ENCODE results near the gene FBLN2.

Gene FBLN2

DNA sequence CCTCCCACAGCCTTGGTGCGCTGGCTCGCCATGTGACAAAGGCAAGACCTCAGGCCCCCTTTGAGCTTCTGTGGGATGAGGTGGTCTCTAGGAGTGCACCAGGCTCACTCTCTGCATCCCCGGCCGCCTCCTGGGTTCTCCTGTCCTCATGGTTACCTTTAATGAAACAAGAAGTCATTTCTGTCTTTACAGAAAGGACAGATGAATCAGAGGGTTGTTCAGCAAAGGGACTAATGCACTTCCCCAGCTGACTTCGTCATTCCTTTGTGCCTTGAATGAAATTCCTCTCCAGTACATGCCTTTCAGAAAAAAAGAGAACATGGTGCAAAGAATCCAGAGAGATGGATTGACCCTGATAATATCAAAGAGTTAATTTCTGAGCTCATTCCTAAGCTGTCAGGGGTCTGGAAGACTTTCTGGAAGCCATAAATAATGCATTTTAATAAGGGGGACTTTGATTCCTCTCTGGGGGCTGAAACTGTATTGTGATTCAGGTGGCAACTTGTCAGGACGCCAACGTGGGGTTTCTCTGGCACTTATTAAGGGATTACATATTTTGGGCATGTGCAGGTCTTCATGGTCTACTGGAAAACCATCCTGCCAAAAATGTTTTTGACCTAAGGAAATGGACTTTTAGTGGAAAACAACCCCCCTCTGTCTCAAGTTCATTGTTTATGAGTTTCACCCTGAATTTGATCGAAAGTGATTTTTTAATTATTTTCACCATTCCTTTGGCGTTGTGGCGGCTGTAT is 122.7 kb downstream of the FBLN2 start:
- DNase-seq, result no peak

DNA sequence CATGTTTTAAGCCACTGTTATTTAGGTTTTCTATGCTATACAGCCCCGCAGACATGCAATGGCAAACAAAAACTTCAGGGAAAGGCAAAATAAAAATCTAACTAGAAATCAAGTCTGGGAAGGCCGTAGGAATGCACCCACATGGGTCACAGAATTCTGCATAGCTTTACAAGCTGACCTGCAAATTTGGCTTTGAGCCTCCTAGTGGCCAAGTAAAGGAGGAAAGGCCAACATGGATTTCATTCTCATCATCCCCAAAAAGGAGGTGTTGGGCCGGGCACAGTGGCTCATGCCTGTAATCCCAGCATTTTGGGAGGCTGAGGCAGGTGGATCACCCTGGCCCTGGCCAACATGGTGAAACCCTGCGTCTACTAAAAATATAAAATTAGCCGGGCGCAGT is 124.3 kb downstream of the FBLN2 start:
- DNase-seq, result no peak

DNA sequence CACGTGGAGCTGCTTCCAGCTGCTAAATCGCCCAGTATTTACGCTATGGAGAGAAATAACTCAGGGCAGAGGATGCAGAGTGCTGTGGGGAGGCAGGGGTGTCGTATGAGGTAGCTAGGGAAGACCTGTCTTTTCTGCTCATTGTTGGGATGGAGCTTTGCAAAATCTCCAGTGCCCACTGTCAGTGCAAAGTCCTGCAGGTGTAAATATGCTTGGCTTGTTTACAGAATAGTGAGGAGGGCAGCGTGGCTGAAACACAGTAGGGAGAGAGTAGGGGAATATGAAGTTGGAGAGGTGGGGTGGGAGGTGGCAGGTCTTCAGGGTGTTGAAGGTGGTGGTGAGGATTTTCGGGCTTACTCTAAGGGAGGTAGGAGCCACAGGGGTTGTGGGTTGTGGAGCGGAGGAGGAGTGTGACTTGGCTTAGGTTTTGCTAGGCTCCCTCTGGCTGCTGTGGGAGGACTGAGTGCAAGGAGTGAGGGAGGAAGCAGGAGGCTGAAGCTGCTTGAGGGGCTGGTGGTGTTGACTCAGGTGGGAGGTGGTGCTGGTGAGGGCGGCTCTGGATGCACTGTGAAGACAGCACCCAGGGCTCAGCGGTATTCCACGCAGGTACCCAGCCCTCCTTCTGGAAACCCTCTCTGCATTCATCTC is 125.7 kb downstream of the FBLN2 start:
- DNase-seq, result no peak

GRCh38 chr3:13676356-13677017 is 127.6 kb downstream of the FBLN2 start:
- no peak for DNase-seq

DNA sequence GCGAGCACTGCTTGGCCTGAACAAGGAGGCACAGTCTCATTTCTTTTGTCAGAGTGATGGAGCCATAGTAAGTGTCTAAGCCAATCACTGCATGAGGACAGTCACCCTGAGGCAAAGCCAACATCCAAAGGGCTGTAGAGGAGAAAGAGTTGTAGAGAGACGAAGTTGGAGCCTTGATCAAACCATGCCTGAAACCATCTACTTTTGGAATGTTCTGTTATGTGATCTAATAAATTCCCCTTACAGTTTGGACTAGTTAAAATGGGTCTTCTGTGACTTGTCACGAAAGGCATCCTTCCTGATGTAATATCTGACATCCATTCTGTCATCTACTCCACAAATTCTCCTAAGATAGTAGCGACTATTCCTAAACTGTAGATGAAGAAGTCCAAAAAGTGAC is 128.3 kb downstream of the FBLN2 start:
- DNase-seq, result no peak

DNA sequence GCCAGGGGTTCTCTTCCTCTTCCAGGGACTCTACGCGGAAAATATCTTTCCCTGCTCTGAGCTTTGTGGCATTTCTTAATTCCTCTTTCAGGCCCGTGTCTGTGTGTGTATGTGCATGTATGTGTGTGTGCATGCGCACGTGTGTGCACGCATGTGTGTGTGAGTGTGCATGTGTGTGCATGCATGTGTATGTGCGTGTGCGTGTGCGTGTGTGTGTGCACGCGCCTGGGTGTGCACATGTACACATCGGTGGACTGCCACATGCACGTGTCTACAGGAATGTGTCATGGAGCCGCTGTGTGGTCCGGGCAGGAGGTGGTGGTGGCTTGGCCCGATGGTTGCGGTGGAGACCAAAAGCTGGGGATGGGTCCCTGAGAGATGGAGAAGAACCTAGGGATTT is 133.0 kb downstream of the FBLN2 start:
- no peak for DNase-seq

DNA sequence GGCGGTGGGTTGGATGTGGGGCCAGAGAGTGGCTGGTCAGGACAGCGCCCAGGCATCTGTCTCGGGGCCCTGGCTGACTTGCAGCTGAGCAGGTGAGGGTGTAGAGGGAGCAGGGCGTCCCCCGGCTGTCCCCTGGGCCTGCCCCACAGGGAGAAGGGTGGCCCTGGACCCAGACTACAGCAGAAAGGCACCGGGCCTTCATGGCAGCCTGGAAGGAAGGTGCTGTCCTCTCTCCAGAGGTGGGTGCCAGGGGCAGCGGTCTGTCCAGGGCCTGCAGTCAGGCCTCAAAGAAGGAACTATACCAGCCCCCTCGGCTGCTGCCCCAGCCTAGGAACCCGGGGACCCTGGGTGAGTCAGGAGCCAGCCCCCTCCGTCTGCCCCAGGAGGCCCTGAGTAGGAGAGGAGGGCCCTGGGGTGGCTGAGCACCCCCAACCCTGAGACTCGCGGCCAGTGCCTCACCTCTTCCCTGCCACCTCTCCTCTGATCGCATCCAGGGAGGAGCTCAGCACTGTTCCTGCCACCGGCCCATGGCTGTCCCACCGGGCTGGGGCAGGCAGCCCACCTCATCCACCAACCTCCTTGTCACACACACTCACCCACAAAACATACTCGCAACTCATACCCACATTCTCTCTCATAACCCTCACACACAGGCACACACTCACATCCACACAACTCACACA is 133.5 kb downstream of the FBLN2 start:
- DNase-seq, result no peak

DNA sequence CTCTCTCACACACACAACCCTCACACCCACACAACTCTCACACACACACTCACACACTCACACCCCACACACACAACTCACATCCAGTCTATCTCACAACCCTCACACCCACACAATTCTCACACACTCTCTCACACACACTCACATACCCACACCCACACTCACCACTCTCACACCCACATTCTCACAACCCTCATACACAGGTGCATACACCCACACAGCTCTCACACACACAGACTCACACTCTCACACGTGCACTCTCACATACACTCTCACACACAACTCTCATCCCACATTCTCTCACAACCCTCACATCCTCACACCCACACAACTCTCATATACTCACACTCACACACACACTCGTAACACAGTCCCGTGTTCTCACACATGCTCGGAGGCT is 134.4 kb downstream of the FBLN2 start:
- no peak for DNase-seq

GRCh38 chr3:13683772-13684171 is 134.8 kb downstream of the FBLN2 start:
- DNase-seq, result no peak

GRCh38 chr3:13684350-13684749 is 135.4 kb downstream of the FBLN2 start:
- no peak for DNase-seq

- no peak for DNase-seq
Observed at GRCh38 chr3:13684854-13685253, 135.9 kb downstream of the FBLN2 start.

- DNase-seq, result no peak
Observed at GRCh38 chr3:13685721-13686120, 136.8 kb downstream of the FBLN2 start.

GRCh38 chr3:13686367-13687160 is 137.6 kb downstream of the FBLN2 start:
- no peak for DNase-seq

- no peak for DNase-seq
Observed at GRCh38 chr3:13687517-13687943, 138.6 kb downstream of the FBLN2 start.
